Colonic mucosa (tissue), 4 donors: ENCODE measurements around the gene NEMP2. TPM values are rescaled to one million over a fixed set of nuclear protein-coding genes. Genes with fewer than 3 reads are reported as not detected.

Experiments
- DNase-seq: peaks from one replicate; pipeline ENCODE4 v3.0.0-alpha.2; 2020
- H3K27ac ChIP-seq: fragments of 200-600 bp; one replicate; pipeline ENCODE4 v1.8.0; 2021
- H3K27me3 ChIP-seq: fragments of 200-600 bp; one replicate; pipeline ENCODE4 v1.8.0; 2021
- H3K36me3 ChIP-seq: fragments of 200-600 bp; one replicate; pipeline ENCODE4 v1.8.0; 2021
- H3K4me1 ChIP-seq: fragments of 200-600 bp; one replicate; pipeline ENCODE4 v1.8.0; 2021; ENCODE audit warnings: mild to moderate bottlenecking
- H3K4me3 ChIP-seq: fragments of 200-600 bp; one replicate; pipeline ENCODE4 v1.8.0; 2021
- H3K9ac ChIP-seq, 2 donors: one replicate each; pipeline ENCODE4 v1.7.0; 2013; ENCODE audit warnings: control low read depth in 2 of 2, low read depth in 2 of 2, low read length in 2 of 2
- H3K9me3 ChIP-seq: fragments of 200-600 bp; one replicate; pipeline ENCODE4 v1.8.0; 2021
- CTCF ChIP-seq: fragments of 200-600 bp; IDR thresholded peaks from one replicate; pipeline ENCODE4 v1.8.0; 2022; ENCODE audit warnings: antibody characterized with exemption, mild to moderate bottlenecking
- intact Hi-C: fragments of 100-400 bp; cut with DNase I; formaldehyde crosslinking; loops from one replicate; pipeline ENCODE4 v1.14.1; 2022
- total RNA-seq, 2 donors: library from RNA; stranded (reverse); fragmentation: NEBNext Ultra II Directional in 1 of 2; extraction: Animal tissue kit (Norgen Biotek cat#: 25700) in 1 of 2; gene quantifications; one replicate each; pipeline ENCODE4 v1.2.1, GENCODE V29; 2021
- donor health status: healthy.
- donor health status: DM: no; HTN: no; CAD: no.
- donor health status: DM: no; HTN: no; CAD: no.

Gene NEMP2
- total RNA-seq, 2 donors from 2014 or later = 3.6 to 5.1 TPM

GRCh38 chr2:190564838-190565237 is 30.3 kb upstream of the NEMP2 start:
- no peak for DNase-seq
- no peaks in the 10 kb centered on the region for H3K27me3 ChIP-seq
- TF ChIP-seq CTCF = no peak
- H3K36me3 ChIP-seq = no peaks in the 10 kb centered on the region
- no peaks in the 10 kb centered on the region for H3K4me1 ChIP-seq
- intact Hi-C loops = no loop called here
- H3K9ac ChIP-seq = no peak overlapping the region
- no peaks in the 10 kb centered on the region for H3K9me3 ChIP-seq
- no peak overlapping the region for H3K4me3 ChIP-seq
- H3K27ac ChIP-seq = no peak overlapping the region

DNA sequence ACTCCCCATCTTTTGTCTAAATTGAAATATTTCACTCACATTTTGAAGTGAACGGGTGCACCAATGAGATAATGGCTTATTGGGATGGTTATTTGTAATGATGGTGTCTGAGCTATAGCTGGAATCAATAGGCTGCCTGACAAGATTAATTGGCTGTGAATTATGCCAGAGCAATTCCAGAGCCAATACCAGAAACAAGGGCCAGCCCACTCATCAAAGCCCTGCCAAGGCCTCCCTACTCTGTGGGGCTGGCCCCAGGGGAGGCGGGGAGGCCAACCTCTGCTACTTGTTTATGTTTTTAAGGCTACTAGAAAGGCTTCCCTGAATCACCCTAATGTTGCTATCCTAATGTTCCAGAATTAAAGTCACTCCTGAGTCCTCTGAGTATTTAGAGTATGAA is 29.1 kb upstream of the NEMP2 start:
- no peaks in the 10 kb centered on the region for H3K36me3 ChIP-seq
- no peak overlapping the region for H3K27ac ChIP-seq
- H3K9me3 ChIP-seq = no peaks in the 10 kb centered on the region
- no peaks in the 10 kb centered on the region for H3K4me1 ChIP-seq
- H3K4me3 ChIP-seq = no peak overlapping the region
- no peak overlapping the region for H3K9ac ChIP-seq
- no peaks in the 10 kb centered on the region for H3K27me3 ChIP-seq
- no peak for DNase-seq
- TF ChIP-seq CTCF = no peak
- intact Hi-C loops = no loop called here

DNA sequence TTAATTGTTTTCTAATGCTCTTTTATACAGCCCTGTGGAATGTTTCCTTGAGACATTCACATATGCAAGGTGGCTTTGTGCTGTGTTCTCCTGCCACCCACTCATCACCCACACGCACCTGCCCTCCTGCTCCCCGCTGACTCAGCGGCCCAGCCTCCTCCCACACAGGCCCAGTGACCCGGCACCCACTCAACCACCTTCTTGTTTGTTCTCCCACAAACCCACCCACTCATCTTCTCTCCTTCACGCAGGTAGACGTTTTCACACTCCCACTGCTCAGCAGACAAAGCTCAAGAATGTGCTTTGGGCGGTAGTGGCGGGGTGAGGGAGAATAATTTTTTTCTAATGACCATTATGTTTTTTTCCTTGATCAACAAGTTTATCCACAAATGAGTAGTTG is 28.6 kb upstream of the NEMP2 start:
- intact Hi-C loops = no loop called here
- no peaks in the 10 kb centered on the region for H3K36me3 ChIP-seq
- TF ChIP-seq CTCF = no peak
- H3K9ac ChIP-seq = no peak overlapping the region
- no peak overlapping the region for H3K4me3 ChIP-seq
- no peak for DNase-seq
- H3K9me3 ChIP-seq = no peaks in the 10 kb centered on the region
- H3K27me3 ChIP-seq = no peaks in the 10 kb centered on the region
- H3K4me1 ChIP-seq = no peaks in the 10 kb centered on the region
- no peak overlapping the region for H3K27ac ChIP-seq

GRCh38 chr2:190562121-190562520 is 27.6 kb upstream of the NEMP2 start:
- intact Hi-C loops = no loop called here
- no peaks in the 10 kb centered on the region for H3K27me3 ChIP-seq
- H3K4me3 ChIP-seq = no peak overlapping the region

GRCh38 chr2:190561094-190561493 is 26.6 kb upstream of the NEMP2 start:
- Histone ChIP-seq H3K27ac (no peak overlapping the region), H3K9me3 (no peaks in the 10 kb centered on the region), H3K4me1 (no peaks in the 10 kb centered on the region), H3K9ac (no peak overlapping the region), H3K27me3 (no peaks in the 10 kb centered on the region), H3K36me3 (no peaks in the 10 kb centered on the region), H3K4me3 (no peak overlapping the region)
- intact Hi-C loops = no loop called here
- no peak for TF ChIP-seq CTCF
- no peak for DNase-seq

More at GRCh38 chr2:190562121-190562520, 27.6 kb upstream of the NEMP2 start:
- no peak for TF ChIP-seq CTCF
- Histone ChIP-seq H3K4me1 (no peaks in the 10 kb centered on the region), H3K9ac (peak overlapping the region in 1 of 2 donors; percentile 39), H3K27ac (no peak overlapping the region), H3K9me3 (no peaks in the 10 kb centered on the region), H3K36me3 (no peaks in the 10 kb centered on the region)
- no peak for DNase-seq
